NCI-H82 treated with DMSO at 0.1 percent for 48 hours (cell line): ENCODE results near the gene IRF7.

Experiments used
- DNase-seq: peaks from one replicate; lab custom pipeline; 2025; ENCODE audit not compliant: unreplicated experiment; lab: John Stamatoyannopoulos, UW

The IRF7 gene

GRCh38 chr11:621838-622237, 6.1 kb upstream of the IRF7 start:
- DNase-seq: no peak

- DNase-seq: no peak
Measured at GRCh38 chr11:620935-621814, 5.4 kb upstream of the IRF7 start.

- DNase-seq: no peak
Measured at GRCh38 chr11:620201-620600, 4.5 kb upstream of the IRF7 start.

GRCh38 chr11:619628-620050, 3.9 kb upstream of the IRF7 start:
- no peak for DNase-seq

GRCh38 chr11:618856-619627, 3.3 kb upstream of the IRF7 start:
- no peak for DNase-seq

- no peak for DNase-seq
Measured at GRCh38 chr11:617912-618682, 2.3 kb upstream of the IRF7 start.

- DNase-seq: no peak
Measured at GRCh38 chr11:617199-617911, 1.6 kb upstream of the IRF7 start.

GRCh38 chr11:616320-617198, 809 bp upstream of the IRF7 start:
- DNase-seq: no peak

GRCh38 chr11:614623-615503, 887 bp downstream of the IRF7 start:
- no peak for DNase-seq

GRCh38 chr11:614021-614622, 1.6 kb downstream of the IRF7 start:
- DNase-seq: no peak

- peak; percentile 1 for DNase-seq
Measured at GRCh38 chr11:613369-613968, 2.3 kb downstream of the IRF7 start.

- no peak for DNase-seq
Measured at GRCh38 chr11:612961-613300, 2.8 kb downstream of the IRF7 start.

- no peak for DNase-seq
Measured at GRCh38 chr11:612201-612960, 3.4 kb downstream of the IRF7 start.

- DNase-seq: no peak
Measured at GRCh38 chr11:611001-611996, 4.5 kb downstream of the IRF7 start.

GRCh38 chr11:610146-610801, 5.5 kb downstream of the IRF7 start:
- no peak for DNase-seq

GRCh38 chr11:609341-609811, 6.4 kb downstream of the IRF7 start:
- no peak for DNase-seq
